RPMI8226 (cell line): ENCODE data around the gene LRRC2.
"Not testable (repeated sequence)": the region's sequence is repeated elsewhere in the genome, so short reads cannot be mapped to it uniquely, and the experiment has no call there.

Experiments
- DNase-seq: peaks from one replicate; pipeline ENCODE4 v3.0.0-alpha.2; 2015

The LRRC2 gene

DNA sequence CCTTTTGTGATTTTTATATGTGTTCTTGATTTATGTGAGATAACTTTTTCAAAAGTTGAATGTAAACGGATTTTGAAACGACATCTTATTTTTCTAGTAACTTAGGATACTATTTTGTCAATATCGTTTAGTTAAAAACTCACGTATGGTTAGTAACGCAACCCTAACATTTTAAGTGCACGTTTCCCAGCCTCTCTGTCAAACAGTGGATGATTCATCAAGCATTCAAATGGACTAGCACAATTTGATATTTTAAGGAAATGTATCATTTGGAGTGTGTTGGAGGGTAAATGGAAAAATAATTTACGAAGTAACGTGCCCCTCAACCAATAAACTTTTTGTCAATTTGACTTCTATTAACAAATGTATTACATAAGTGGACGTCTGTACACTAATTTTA lies 45.0 kb downstream of the LRRC2 start:
- no peak for DNase-seq

DNA sequence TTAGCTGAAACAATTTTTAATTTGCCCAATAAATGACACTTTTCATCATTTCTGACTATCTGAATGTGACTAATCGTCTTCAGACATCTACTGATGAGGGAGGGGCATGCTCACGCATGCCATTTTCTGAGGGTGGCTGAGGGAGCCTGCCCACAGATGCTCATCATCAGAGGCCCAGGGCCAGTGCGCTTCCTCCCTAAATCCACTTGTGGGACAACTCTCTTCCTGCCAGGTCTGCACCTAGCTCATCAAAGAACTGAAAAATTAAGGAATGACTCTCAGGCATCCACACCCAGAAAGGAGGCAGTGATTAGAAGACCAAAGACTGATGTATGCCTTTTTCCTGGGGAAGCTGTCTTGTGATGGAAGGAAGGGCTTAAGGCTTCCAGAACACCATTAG lies 45.6 kb downstream of the LRRC2 start:
- no peak for DNase-seq

DNA sequence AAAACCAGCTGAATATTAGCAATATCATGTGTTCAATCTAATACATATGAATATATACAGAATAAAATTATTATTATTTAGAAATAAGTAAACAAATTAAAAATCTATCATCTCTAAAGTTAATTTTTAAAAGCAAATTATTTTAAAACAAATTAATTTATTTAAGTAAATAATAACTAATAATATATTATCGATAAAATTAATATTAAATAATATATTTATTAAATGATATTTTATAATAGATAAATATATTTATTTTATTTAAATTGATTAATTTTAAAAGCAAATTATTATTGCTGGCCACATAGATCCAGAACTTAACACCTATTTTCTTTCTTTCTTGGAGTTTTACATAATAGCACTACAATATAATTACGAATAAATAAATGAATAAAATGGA lies 46.1 kb downstream of the LRRC2 start:
- DNase-seq, result no peak

DNA sequence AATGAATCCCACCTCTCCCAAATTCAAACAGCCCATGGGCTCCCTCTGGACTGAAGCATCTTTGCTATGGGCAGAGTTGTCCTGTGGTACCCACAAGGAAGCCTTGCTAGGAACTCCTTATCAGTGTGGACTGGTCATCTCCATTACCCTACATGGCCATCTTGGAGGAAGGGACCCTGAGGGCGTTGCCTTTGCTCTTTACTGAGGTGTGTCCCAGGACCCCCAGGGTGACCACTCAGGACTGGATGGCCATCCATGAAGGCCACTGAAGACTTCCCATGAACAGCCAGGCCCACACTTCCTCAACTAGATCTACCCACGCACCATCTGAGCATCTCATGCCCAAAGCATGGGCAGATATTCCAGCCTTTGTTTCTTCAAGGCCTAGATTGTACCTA lies 48.3 kb downstream of the LRRC2 start:
- no peak for DNase-seq

DNA sequence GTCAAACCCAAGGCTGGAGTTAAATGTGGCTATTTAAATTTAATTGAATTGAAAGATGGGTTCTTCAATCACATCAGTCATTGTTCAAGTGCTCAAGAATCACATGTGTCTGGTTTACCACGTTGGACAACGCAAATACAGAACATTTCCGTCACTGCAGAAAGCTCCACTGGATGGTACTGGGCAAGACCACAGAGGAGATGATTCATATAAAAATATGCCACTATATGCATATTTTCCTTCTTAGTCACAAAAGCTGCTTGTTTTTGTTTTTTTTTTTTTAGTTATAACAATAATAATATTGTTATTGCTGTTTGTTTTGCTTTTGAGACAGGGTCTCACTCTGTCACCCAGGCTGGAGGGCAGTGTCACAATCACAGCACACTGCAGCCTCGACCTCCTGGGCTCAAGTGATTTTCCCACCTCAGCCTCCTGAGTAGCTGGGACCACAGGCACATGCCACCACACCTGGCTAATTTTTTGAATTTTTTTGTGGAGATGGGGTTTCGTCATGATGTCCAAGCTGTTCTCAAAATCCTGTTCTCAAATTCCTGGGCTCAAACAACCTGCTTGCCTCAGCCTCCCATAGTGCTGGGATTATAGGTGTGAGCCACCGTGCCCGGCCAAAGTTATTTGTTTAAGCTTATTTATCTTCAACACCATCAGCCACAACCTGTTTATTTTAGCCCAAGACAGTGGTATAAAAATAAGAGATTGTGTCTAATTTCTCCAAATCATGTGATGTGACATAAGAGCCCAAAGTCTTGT lies 48.9 kb downstream of the LRRC2 start:
- DNase-seq, result no peak

DNA sequence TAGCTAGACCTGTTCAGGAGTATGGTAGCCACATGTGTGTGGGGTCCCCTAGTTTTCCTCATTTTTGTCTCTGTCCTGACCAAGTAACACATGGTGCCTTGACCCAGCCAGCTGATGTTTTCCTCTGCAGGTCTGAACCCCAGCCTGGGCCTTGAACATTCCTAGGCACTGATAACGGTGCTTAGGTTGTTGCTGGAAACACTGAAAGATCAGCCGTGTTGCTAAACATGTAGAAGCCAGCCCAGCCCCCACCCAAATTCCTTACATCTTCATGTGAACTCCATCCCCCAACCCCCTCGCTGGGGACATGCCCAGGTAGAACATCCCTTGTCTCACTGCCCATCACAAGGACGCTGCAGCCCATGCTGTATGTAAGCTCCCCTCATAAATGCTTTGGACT lies 49.6 kb downstream of the LRRC2 start:
- no peak for DNase-seq

DNA sequence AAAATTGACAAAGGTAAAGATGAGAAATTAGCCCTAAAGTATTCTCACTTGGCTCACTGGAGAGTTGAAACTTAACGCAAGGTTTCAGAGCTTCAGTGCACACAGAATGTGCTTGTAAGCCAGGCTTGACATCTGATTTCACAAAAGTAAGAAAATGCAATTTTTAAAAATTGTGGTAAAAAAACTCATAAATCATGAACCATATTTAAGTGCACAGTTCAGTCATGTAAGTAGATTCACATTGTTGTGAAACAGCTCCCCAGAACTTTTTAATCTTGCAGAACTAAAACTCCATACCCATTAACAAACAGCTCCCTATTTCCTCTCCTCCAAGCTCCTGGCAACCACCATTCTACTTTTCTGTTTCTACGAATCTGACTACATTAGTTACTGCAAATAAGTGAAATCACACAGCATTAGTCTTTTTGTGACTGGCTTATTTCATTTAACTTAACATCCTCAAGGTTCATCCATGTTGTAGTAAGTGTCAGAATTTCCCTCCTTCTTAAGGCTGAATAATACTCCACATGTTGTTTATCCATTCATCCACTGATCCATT lies 53.8 kb downstream of the LRRC2 start:
- no peak for DNase-seq

DNA sequence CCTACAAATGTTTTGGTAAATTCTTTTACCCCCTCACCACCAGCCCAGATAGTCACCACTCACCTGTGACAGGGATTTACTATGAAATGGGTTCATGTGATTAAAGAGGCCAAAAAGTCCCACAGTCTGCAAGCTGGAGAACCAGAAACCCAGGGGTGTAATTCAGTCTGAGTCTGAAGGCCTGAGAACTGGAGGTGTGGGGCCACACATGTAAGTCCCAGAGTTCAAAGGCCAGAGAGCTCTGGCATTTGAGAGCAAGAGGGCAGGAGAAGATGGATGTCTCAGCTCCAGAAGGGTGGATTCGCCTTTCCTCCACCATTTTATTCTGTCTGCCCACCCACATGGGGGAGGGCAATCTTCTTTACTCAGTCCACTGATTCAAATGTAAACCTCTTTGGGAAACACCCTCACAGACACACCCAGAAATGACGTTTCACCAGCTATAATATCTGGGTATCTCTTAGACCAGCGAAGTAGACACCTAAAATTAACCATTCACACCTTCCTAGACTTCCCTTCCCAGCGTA lies 56.4 kb downstream of the LRRC2 start:
- DNase-seq, result no peak

DNA sequence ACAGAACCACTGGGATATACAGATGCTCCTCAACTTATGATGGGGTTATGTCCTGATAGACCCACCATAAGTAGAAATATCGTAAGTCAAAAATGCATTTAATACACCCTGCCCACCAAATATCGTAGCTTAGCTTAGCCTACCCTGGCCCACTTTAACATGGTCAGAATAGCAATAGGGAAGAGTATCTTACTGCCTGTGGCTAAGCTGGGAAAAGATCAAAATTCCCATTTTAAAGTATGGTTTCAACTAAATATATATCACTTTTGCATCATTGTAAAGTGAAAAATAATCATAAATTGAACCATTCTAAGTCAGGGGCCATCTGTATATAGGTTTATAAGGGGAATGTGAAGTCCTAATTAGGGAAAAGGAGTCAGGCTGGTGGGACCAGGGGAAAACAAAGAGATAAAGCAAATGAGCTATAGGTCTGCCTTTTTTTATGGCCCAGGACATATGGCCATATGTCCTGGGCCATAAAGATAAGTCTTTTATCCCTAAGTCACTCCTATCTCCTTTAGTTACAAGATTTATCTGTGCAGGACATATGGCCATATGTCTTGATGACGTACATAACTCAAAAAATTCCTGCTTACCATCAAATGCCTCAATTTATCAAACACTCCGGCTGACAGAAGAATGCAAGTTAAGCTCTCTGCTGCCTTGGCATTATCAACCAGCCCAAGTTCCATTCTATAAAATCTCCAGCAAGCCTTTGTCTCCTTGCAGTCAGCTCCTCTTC lies 57.1 kb downstream of the LRRC2 start:
- no peak for DNase-seq

DNA sequence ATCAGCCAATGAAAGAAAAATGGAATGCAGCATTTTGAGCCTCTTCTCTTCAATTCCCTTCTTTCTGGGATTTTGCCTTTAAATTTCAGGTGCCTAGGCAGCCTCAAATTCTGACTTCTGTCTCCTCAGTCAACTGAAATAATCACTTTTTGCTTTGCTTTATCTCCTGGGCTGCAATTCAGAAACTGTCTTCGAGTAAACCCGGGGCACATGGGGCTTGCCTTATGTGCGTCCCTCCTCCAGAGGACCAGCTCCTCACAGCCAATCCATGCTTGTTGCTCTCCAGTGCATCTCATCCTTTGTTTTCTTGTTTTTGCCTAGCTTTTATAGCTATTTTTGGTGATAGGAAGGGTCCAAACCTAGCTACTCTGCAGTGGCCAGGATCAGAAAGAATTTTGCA lies 59.6 kb downstream of the LRRC2 start:
- DNase-seq, result no peak

DNA sequence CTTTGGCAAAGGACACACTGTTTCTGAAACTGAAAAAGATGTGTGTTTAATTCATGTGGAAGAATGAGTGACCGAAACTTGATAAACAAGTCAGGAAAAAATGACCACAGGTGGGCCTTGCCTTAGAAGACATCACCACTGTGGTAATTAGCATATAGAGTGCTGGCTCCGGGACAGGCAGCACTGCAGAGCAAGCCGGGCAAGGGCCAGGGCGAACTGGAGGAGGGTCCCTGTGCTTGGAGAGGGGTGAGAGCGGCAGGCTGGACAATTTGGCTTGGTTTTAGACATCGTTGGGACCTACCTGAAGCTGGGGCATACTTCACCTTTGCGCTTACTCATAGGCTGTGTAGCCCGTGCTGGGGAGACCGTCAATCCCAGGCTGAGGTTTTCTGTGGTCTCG lies 60.1 kb downstream of the LRRC2 start:
- DNase-seq, result peak; percentile 84

DNA sequence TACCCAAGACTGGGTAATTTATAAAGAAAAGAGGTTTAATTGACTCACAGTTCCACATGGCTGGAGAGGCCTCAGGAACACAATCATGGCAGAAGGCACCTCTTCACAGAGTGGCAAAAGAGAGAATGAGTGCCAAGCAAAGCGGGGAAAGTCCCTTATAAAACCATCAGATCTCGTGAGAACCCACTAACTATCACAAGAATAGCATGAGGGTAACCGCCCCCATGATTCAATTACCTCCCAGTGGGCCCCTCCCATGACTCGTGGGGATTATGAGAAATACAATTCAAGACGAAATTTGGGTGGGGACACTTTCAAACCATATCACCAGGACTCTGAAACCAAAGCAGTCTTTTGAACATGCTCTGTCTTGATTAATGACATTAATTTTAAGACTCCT lies 61.3 kb downstream of the LRRC2 start:
- peak; percentile 73 for DNase-seq

DNA sequence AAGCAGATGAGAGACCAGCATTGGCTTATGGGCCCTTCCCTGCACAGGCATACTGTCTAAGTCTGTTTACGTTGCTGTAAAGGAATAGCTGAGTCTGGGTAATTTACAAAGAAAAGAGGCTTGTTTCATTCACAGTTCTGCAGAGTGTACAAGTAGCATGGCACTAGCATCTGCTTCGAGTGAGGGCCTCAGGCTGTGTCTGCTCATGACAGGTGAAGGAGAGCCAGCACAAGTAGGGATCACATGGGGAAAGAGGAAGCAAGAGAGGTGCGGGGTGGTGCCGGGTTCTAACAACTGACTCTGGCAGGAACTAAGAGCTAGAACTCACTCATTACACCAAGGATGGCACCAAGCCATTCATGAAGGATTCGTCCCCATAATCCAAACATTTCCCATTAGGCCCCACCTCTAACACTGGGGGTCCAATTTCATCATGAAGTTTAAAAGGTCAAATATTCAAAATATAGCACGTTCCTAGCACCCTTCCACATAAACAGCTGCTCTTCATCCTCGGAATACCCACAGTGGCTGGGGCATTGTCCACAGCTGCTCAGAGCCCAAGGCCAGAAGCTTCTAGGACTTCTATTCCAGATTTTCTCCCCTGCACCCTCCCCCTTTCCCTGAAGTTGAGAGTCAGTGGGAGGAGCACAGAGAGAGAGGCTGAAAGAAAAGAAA lies 62.8 kb downstream of the LRRC2 start:
- peak; percentile 91 for DNase-seq

DNA sequence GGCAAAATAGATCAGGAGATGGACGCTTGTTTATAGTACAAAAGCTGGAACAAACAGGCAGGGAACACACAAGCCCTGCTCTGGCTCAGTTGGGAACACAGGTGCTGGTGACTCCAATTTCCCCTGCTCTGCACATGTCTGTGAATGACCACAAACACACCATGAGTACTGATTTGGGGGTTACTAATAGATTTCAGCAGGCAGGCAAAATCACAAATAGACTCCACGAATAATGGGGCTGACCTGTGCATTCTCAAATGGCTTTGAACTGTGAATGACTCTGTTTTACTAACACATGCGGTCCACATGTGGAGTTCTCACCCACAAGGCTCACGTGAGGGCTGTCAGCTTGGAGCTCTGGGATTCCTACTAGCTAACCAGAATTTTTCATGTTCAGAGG lies 64.4 kb downstream of the LRRC2 start:
- peak; percentile 74 for DNase-seq

DNA sequence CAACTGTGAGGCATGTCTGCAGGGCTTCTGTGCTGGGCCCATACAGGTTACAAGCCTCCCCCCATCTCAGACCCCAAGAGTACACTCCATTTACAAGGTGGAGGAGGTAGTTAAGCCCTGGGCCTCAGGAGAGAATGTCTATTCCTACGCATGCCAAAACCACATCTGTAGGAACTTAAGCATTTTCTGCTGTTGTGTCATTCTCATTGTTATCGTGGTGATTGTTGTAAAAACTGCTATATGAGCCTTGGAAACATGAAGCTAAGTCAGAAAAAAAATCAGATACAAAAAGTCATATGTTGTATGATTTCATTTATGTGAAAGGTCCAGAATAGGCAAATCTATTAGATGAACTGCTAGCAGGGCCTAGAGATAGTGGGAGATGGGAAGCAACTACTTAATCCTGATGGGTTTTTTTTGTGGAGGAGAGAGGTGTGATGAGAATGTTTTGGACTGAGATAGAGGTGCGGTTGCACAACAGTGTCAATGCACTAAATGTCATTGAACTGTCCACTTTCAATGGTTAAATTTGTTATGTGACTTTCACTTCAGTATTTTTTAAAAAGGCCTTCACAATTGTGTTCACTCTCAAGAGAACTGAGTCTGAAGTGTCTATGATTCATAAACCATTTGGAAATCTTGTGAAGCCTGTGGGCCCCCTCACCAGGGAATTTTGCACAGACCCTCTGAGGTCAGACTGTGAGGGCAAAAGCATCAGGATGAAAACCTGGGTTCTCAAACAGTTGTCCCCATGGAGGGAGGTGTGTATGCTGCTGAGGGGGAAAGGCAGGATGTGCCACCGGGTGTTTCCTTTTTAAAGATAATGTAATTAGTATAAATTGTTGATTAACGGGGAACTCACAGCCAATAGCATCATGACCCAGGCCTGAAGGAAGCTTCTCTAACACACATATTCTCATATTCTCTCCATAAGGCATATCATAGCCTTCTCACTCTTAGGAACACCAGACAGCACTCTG lies 65.2 kb downstream of the LRRC2 start:
- DNase-seq, result peak; percentile 17

DNA sequence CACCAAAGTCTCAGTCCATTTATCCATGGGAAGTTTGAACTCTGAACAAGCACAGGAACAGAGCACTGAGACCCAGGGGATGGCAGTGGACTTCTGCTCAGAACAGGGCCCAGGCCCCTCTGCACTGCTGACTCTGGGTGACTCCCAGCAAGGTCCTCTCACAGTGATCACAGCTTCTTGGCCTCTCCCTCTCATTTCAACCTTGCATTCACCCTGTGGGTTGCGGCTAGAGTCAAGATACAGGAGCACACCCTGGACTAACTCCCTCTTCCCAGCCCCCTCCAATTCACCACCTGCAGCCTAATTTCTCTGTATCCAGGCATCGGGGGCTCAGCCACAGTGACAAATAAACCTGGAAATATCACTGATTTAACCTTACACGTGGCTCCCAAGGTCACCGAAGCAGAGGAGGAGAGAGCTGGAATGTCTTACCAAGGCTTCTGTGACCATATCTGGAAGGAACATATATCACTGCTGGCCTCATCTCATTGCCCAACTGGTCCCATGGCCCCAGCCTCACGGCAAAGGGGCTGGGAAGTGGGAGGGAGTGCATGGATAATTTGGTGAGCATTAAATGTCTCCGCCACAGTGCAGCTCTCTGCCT lies 67.1 kb downstream of the LRRC2 start:
- DNase-seq, result no peak

DNA sequence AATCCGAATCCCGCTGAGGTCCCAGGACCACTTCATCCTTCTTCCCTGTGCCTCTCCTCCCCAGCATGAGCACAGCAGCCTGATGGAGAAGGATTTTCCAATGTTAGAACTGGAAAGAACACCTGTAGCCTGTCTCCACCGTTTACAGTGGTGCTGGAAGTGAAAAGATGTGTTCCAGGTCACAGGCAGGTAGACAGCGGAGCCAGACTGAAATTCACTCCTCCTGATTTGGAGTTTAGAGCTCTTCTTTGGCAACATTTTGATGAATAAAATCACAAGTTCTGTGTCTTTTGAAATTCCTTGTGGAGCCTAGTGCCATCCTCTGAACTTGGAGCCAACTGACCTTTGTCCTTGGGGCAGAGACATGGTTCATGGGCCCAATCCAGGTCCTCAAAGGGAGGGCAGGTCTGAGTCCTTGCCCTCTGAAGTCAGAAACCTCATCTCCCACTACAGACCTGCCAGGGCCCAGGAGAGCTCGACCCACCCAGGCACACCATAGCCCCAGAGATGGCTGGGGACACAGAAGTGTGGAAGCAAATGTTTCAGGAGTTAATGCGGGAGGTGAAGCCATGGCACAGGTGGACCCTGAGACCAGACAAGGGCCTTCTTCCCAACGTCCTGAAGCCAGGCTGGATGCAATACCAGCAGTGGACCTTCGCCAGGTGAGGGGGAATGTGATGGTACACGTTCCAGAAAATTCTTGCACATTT lies 68.4 kb downstream of the LRRC2 start, which contains the start of gene RTP3:
Gene RTP3 (plus strand): TSS at position 421 of the 710 bp plus-strand sequence. CDS start 87 bp downstream, at position 508.
- DNase-seq, result no peak

DNA sequence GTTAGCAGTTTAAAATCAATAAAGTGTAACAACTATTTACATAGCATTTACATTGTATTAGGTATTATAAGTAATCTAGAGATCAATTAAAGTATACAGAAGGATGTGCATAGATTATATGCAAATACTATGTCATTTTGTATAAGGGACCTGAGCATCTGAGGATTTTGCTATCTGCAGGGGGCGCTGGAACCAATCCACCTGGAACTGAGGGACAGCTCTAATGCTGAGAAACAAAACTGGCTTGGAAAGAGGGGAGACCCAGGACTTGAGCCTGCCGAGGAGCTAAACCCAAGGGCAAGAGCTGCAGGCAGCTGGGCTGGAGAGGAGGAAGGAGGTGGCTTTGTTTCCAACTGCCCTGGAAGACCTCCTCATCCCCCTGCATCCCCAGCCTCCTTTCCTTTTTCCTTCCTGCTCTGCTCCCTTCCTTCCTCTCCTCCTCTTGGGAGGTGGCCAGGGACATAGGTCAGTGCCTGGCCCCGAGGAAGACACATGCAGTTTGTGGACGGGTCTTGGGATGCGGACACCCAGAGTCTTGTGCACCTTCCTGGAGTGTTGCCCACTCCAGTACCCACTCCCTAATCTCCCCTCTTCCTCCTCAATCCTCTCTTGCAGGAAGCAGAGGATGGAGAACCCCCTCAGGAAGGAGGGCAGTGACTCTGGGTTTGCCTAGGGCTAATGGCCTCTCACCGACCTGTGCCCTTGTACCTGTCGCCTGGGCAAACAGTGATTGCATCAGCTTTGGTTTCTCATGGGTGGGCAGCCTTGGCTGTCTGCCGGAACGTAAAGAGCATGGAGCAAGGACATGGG lies 69.2 kb downstream of the LRRC2 start:
- peak; percentile 68 for DNase-seq

DNA sequence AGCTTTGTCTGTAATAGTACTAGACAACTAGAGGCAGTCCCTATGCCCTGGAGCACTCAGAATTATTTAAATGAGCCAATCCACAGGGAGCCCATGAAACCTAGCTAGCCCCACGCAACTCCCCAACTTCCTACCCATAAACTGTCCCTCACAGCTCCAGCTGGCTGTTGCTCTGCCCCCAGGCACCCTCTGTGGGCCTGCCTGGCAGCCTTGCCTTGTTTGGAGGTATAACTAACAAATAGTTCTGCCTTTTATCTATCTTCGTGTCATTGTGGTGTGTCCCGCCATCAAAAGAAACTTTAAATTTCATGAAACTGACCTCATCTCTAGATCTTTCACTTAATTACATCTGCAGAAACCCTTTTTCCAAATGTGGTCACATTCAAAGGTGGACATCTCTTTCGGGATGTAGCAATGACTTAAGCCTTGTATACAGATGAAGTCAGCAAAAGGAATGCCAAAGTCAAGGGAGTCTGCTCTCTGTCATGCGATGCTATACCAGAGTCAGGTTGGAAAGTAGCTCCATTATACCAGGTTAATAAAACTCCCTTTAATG lies 70.1 kb downstream of the LRRC2 start:
- no peak for DNase-seq

DNA sequence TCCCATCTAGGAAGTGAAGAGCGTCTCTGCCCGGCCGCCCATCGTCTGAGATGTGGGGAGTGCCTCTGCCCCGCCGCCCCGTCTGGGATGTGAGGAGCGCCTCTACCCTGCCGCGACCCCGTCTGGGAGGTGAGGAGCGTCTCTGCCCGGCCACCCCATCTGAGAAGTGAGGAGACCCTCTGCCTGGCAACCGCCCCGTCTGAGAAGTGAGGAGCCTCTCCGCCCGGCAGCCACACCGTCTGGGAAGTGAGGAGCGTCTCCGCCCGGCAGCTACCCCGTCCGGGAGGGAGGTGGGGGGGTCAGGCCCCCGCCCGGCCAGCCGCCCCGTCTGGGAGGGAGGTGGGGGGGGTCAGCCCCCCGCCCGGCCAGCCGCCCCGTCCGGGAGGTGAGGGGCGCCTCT lies 71.6 kb downstream of the LRRC2 start:
- not testable (repeated sequence) for DNase-seq
